SK-N-SH (cell line): ENCODE results near the gene SPEF1. TPM values are rescaled to one million over a fixed set of nuclear protein-coding genes. Genes with fewer than 3 reads are reported as not detected.

Experiments
- CTCF ChIA-PET: fragments of 300-600, 350-600 bp; formaldehyde crosslinking; extraction: SDS; loops from one replicate; lab custom pipeline; 2021; lab: Yijun Ruan, JAX
- POLR2A ChIA-PET: fragments of 350-600 bp; sonication (Branson Sonifier 250); formaldehyde crosslinking; extraction: SDS; loops from one replicate; lab custom pipeline; 2020; ENCODE audit warnings: antibody characterized with exemption, inconsistent platforms; lab: Yijun Ruan, JAX
- DNase-seq: peaks from one replicate; pipeline ENCODE4 v3.0.0; 2012
- H2AFZ ChIP-seq: fragments of 200-600 bp; sonication (generic); 2 replicates; pipeline ENCODE4 v1.8.1; 2016; ENCODE audit warnings: antibody characterized with exemption, mild to moderate bottlenecking, low read depth
- H3F3A ChIP-seq: fragments of 200-600 bp; sonication (generic); replicated peaks from 2 replicates; pipeline ENCODE3; 2016; ENCODE audit warnings: antibody characterized with exemption, mild to moderate bottlenecking; ENCODE audit not compliant: insufficient read depth
- H3K27ac ChIP-seq, 2 experiments: fragments of 200-500 bp in 1 of 2; fragments of 200-600 bp in 1 of 2; sonication (Bioruptor generic) in 1 of 2; sonication (generic), shearing (Covaris generic) in 1 of 2; 2 replicates each; pipeline versions ENCODE4 v1.5.1 to v1.6.1; 2014 to 2016; ENCODE audit warnings: low read depth in 2 of 2, inconsistent platforms in 1 of 2, low read length in 1 of 2, mild to moderate bottlenecking in 1 of 2, mixed read lengths in 1 of 2
- H3K27me3 ChIP-seq: fragments of 200-600 bp; sonication (generic), shearing (Covaris generic); 2 replicates; pipeline ENCODE4 v1.6.1; 2016; ENCODE audit warnings: mixed run types; ENCODE audit not compliant: insufficient read depth
- H3K36me3 ChIP-seq, 2 experiments: fragments of 200-500 bp in 1 of 2; fragments of 200-600 bp in 1 of 2; sonication (Bioruptor generic) in 1 of 2; sonication (generic) in 1 of 2; replicated peaks in 1 of 2; 2 replicates each; pipeline versions ENCODE3 to v1.5.1; 2014 to 2016; ENCODE audit warnings: low read length in 1 of 2, mild to moderate bottlenecking in 1 of 2; ENCODE audit not compliant: insufficient read depth in 2 of 2, control insufficient read depth in 1 of 2
- H3K4me1 ChIP-seq, 2 experiments: fragments of 200-500 bp in 1 of 2; fragments of 200-600 bp in 1 of 2; sonication (Bioruptor generic) in 1 of 2; sonication (generic), shearing (Covaris generic) in 1 of 2; 2 replicates each; pipeline versions ENCODE4 v1.5.1 to v1.6.1; 2014 to 2016; ENCODE audit warnings: low read depth in 1 of 2, low read length in 1 of 2, mixed run types in 1 of 2; ENCODE audit not compliant: insufficient read depth in 2 of 2, control insufficient read depth in 1 of 2
- H3K4me2 ChIP-seq: fragments of 200-600 bp; sonication (generic), shearing (Covaris generic); 2 replicates; pipeline ENCODE4 v1.6.1; 2017; ENCODE audit warnings: mixed run types
- H3K4me3 ChIP-seq, 2 experiments: fragments of 200-500 bp in 1 of 2; fragments of 200-600 bp in 1 of 2; sonication (Bioruptor generic) in 1 of 2; sonication (generic), shearing (Covaris generic) in 1 of 2; 2 replicates each; pipeline versions ENCODE4 v1.5.1 to v1.8.1; 2014 to 2016; ENCODE audit warnings: low read depth in 2 of 2, inconsistent platforms in 1 of 2, low read length in 1 of 2, mild to moderate bottlenecking in 1 of 2, mixed read lengths in 1 of 2, moderate library complexity in 1 of 2
- H3K79me2 ChIP-seq: fragments of 200-600 bp; sonication (generic); 2 replicates; pipeline ENCODE4 v1.8.1; 2017; ENCODE audit warnings: mild to moderate bottlenecking; ENCODE audit not compliant: insufficient read depth
- H3K9ac ChIP-seq: fragments of 200-600 bp; sonication (generic); 2 replicates; pipeline ENCODE4 v1.6.1; 2017; ENCODE audit warnings: mixed run types
- H3K9me2 ChIP-seq: fragments of 200-600 bp; sonication (generic); 2 replicates; pipeline ENCODE4 v1.6.1; 2017; ENCODE audit warnings: mixed run types
- H3K9me3 ChIP-seq: fragments of 200-600 bp; sonication (generic); 2 replicates; pipeline ENCODE4 v1.6.1; 2017; ENCODE audit warnings: mixed run types, mild to moderate bottlenecking, moderate library complexity
- H4K20me1 ChIP-seq: fragments of 200-600 bp; sonication (generic); 2 replicates; pipeline ENCODE4 v1.6.1; 2017; ENCODE audit warnings: mild to moderate bottlenecking, mixed run types; ENCODE audit not compliant: insufficient read depth
- CTCF ChIP-seq: fragments of 200-600 bp; sonication (generic); IDR thresholded peaks from 2 replicates; pipeline ENCODE4 v1.6.1; 2017; ENCODE audit warnings: antibody characterized with exemption, mild to moderate bottlenecking, moderate library complexity
- ELF1 ChIP-seq: IDR thresholded peaks from 2 replicates; pipeline ENCODE4 v1.4.0; 2012
- FOSL2 ChIP-seq: IDR thresholded peaks from 2 replicates; pipeline ENCODE4 v1.4.0; 2012; ENCODE audit warnings: low read depth, mild to moderate bottlenecking, moderate library complexity, borderline replicate concordance
- FOXM1 ChIP-seq: IDR thresholded peaks from 2 replicates; pipeline ENCODE4 v1.4.0; 2012; ENCODE audit warnings: low read depth, mild to moderate bottlenecking
- GABPA ChIP-seq: IDR thresholded peaks from 2 replicates; pipeline ENCODE4 v1.4.0; 2012; ENCODE audit warnings: low read depth, mild to moderate bottlenecking
- MEF2A ChIP-seq: IDR thresholded peaks from 2 replicates; pipeline ENCODE4 v1.4.0; 2012; ENCODE audit warnings: low read depth, borderline replicate concordance
- NRF1 ChIP-seq: IDR thresholded peaks from 2 replicates; pipeline ENCODE4 v1.6.1; 2012; ENCODE audit warnings: low read depth, mild to moderate bottlenecking, low read length
- RCOR1 ChIP-seq: fragments of 150-350 bp; IDR thresholded peaks from 2 replicates; pipeline ENCODE4 v1.6.1; 2017; ENCODE audit warnings: antibody characterized with exemption, low read length
- RFX5 ChIP-seq: IDR thresholded peaks from 2 replicates; pipeline ENCODE4 v1.6.1; 2012; ENCODE audit warnings: mild to moderate bottlenecking, improper control_type of control experiment, low read length
- RXRA ChIP-seq: IDR thresholded peaks from 2 replicates; pipeline ENCODE4 v1.4.0; 2012; ENCODE audit warnings: low read depth, mild to moderate bottlenecking, borderline replicate concordance
- SIN3A ChIP-seq: IDR thresholded peaks from 2 replicates; pipeline ENCODE4 v1.6.1; 2012; ENCODE audit warnings: low read depth, mild to moderate bottlenecking, low read length, moderate library complexity, borderline replicate concordance
- TAF1 ChIP-seq: IDR thresholded peaks from 2 replicates; pipeline ENCODE4 v1.6.1; 2012; ENCODE audit warnings: low read depth, mild to moderate bottlenecking, low read length, moderate library complexity, borderline replicate concordance
- TCF12 ChIP-seq: IDR thresholded peaks from 2 replicates; pipeline ENCODE4 v1.4.0; 2012
- WGBS: methylation state at CpG from one replicate; pipeline ENCODE4 v1.1.6; 2017; ENCODE audit warnings: low lambda C conversion rate; 5-methylcytosine and 5-hydroxymethylcytosine counted together
- polyA plus RNA-seq, 3 experiments: library from polyadenylated mRNA; depleted of rRNA; stranded (reverse); fragments of >200 nt; gene quantifications; 2 replicates each; pipeline ENCODE4 v1.2.3, GENCODE V29; 2012

SPEF1 gene
- polyA plus RNA-seq, 1 of the 3 experiments (the other 2 are of a cell fraction): 1.6 TPM

- Histone ChIP-seq H3F3A (peaks cover 8% of the 10 kb centered on the region), H3K9me2 (no peaks in the 10 kb centered on the region), H3K9ac (no peak overlapping the region), H4K20me1 (no peaks in the 10 kb centered on the region), H3K4me3 (no peak overlapping the region), H3K4me1 (peaks cover 17 to 41% of the 10 kb centered on the region in 2 experiments; a peak in 3 of 4 replicates), H3K36me3 (peaks cover 26 to 48% of the 10 kb centered on the region in 2 experiments), H3K27me3 (no peaks in the 10 kb centered on the region), H2AFZ (no peak overlapping the region), H3K4me2 (no peak overlapping the region), H3K79me2 (peaks cover 49% of the 10 kb centered on the region), H3K9me3 (no peaks in the 10 kb centered on the region), H3K27ac (peak overlapping the region in 1 of 2 experiments; percentile 65; a peak in 2 of 4 replicates)
- POLR2A ChIA-PET: interaction anchor here (0.5 to 1.1 kb wide), 2 partner anchors 10 to 145 kb away, joined by 3 read pairs; no protein-coding TSS in a partner anchor
- TF ChIP-seq FOXM1 (no peak), GABPA (no peak), MEF2A (no peak), RXRA (no peak), ELF1 (no peak)
- CTCF ChIA-PET: interaction anchor here (1.1 to 3.0 kb wide), 4 partner anchors 8 to 124 kb away, joined by 3 to 23 read pairs (median 4); partner anchors contain the start of genes AP5S1 and SPEF1
- DNase-seq: no peak
- 98% methylated on average over 17 of the region's 18 CpGs for WGBS
Measured at GRCh38 chr20:3800256-3800877, 19.1 kb upstream of the SPEF1 start.

GRCh38 chr20:3798908-3799248 lies 17.6 kb upstream of the SPEF1 start:
- peaks cover 3% of the 10 kb centered on the region for H3F3A ChIP-seq
- H3K79me2 ChIP-seq: peaks cover 53% of the 10 kb centered on the region
- peaks cover 26 to 45% of the 10 kb centered on the region in 2 experiments for H3K36me3 ChIP-seq
- H3K4me2 ChIP-seq: peak overlapping the region; percentile 98; the same call in 1 of the 2 replicates
- H3K4me1 ChIP-seq: peaks cover 17 to 41% of the 10 kb centered on the region in 2 experiments; a peak in 3 of 4 replicates
- no peaks in the 10 kb centered on the region for H3K9me2 ChIP-seq
- H3K4me3 ChIP-seq: no peak overlapping the region
- ChIA-PET POLR2A (no interaction called here), CTCF (interaction anchor here (3.0 kb wide), 1 partner anchor 20 kb away, joined by 23 read pairs; the partner anchor contains the start of gene AP5S1)
- DNase-seq: no peak
- H3K9ac ChIP-seq: 0 out of 2 replicates have a peak overlapping the region, but pooled peaks have one; percentile 21
- H3K27me3 ChIP-seq: no peaks in the 10 kb centered on the region
- no peak for TF ChIP-seq CTCF
- no peak for TF ChIP-seq TAF1
- no peaks in the 10 kb centered on the region for H3K9me3 ChIP-seq
- H3K27ac ChIP-seq: peak overlapping the region in 1 of 2 experiments; percentile 70; a peak in 2 of 4 replicates
- H4K20me1 ChIP-seq: no peaks in the 10 kb centered on the region
- H2AFZ ChIP-seq: no peak overlapping the region
- WGBS: 93% methylated on average over 3 of the region's 3 CpGs

- 97% methylated on average over 5 of the region's 5 CpGs for WGBS
- Histone ChIP-seq H3K36me3 (peaks cover 26 to 42% of the 10 kb centered on the region in 2 experiments), H3K79me2 (peaks cover 53% of the 10 kb centered on the region), H4K20me1 (no peaks in the 10 kb centered on the region), H3K9ac (0 out of 2 replicates have a peak overlapping the region, but pooled peaks have one; percentile 21), H3K4me2 (peak overlapping the region; percentile 98), H3K4me1 (peaks cover 17 to 41% of the 10 kb centered on the region in 2 experiments; a peak in 3 of 4 replicates), H3F3A (peaks cover 3% of the 10 kb centered on the region)
- DNase-seq: no peak
- POLR2A ChIA-PET: no interaction called here
- no peak for TF ChIP-seq RCOR1
- no peak for TF ChIP-seq NRF1
- no peak for TF ChIP-seq FOSL2
- no peak for TF ChIP-seq RFX5
- no peak for TF ChIP-seq CTCF
- no peak for TF ChIP-seq SIN3A
- TF ChIP-seq TCF12: no peak
- TF ChIP-seq GABPA: no peak
- TF ChIP-seq, all 33 proteins: peak for 0
- Histone ChIP-seq H3K27ac (peak overlapping the region in 1 of 2 experiments; percentile 70; a peak in 2 of 4 replicates), H3K27me3 (no peaks in the 10 kb centered on the region), H3K9me2 (no peaks in the 10 kb centered on the region), H3K9me3 (no peaks in the 10 kb centered on the region), H3K4me3 (peak overlapping the region in 1 of 2 experiments; percentile 70; a peak in 1 of 4 replicates), H2AFZ (no peak overlapping the region)
- CTCF ChIA-PET: no interaction called here
Measured at GRCh38 chr20:3798373-3798768, 17.1 kb upstream of the SPEF1 start.
